Heart left ventricle (tissue), 13 donors: ENCODE results near the gene MALRD1.

Experiments
- CTCF ChIP-seq, 12 donors: fragments of 200-600 bp; sonication (generic) in 4 of 12; IDR thresholded peaks; one replicate each; pipeline versions ENCODE4 v1.5.0 to v1.8.0; 2018 to 2022; ENCODE audit warnings: antibody characterized with exemption in 12 of 12, mild to moderate bottlenecking in 5 of 12
- POLR2A ChIP-seq, 2 donors: fragments of 450-650 bp; IDR thresholded peaks; one replicate each; pipeline ENCODE4 v1.6.1; 2017; ENCODE audit warnings: antibody characterized with exemption in 2 of 2, mild to moderate bottlenecking in 2 of 2, moderate library complexity in 2 of 2
- donor health status: ischemic (EF 13 %, LVEDD 7.1; RV severe dilation, severe dysfunction).
- donor health status: DM: no; HTN: yes; CAD: no.
- donor health status: DM: no; HTN: no; CAD: no.
- donor health status: ischemic (EF 25% LVEDD 6.9; RV normal size, moderate dysfunction).
- donor health status: ischemic (EF 25% LVEDD 5.7; RV mildly dilated, moderate dysfunction).
- donor health status: ischemic (EF 35%, LVEDD 5.7; RV mildly dilated, moderate dysfunction).
- donor health status: nonischemic (EF 11% LVEDD 7.7; RV severe dilation, severe dysfunction).
- donor health status: DM: yes; HTN: yes; CAD: no.
- donor health status: PGD.
- donor health status: ischemic (EF 29% LVEDD 5.4; RV normal size, mild dysfunction).
- donor health status: nonischemic (EF 23%, LVEDD 6.1; RV moderate dilation, normal function).

GRCh38 chr10:19705250-19705649 is 656.6 kb downstream of the MALRD1 start:
- no peak for TF ChIP-seq CTCF (IDR thresholded peaks at IDR 0.05)
- TF ChIP-seq POLR2A (IDR thresholded peaks at IDR 0.05): no peak
